BJ (cell line): ENCODE measurements around the gene WWOX. TPM values are rescaled to one million over a fixed set of nuclear protein-coding genes. Genes with fewer than 3 reads are reported as not detected.

ENCODE experiments used
- CTCF ChIA-PET: fragments of 350-600 bp; formaldehyde crosslinking; extraction: SDS; loops from one replicate; lab custom pipeline; 2021; ENCODE audit warnings: antibody characterized with exemption, inconsistent platforms; lab: Yijun Ruan, JAX
- POLR2A ChIA-PET: fragments of 300-600 bp; sonication (Branson Sonifier 250); formaldehyde crosslinking; extraction: SDS; loops from one replicate; lab custom pipeline; 2021; ENCODE audit warnings: antibody characterized with exemption; lab: Charles Lee
- DNase-seq: peaks from one replicate; pipeline ENCODE4 v3.0.0-alpha.2; 2011; ENCODE audit warnings: low read depth
- H3K27me3 ChIP-seq: 2 replicates; pipeline ENCODE4 v1.6.0; 2011; ENCODE audit warnings: low read length; ENCODE audit not compliant: control insufficient read depth, insufficient read depth
- H3K36me3 ChIP-seq: 2 replicates; pipeline ENCODE4 v1.5.1; 2011; ENCODE audit warnings: low read length; ENCODE audit not compliant: control insufficient read depth, insufficient read depth
- H3K4me3 ChIP-seq: 2 replicates; pipeline ENCODE4 v1.5.1; 2011; ENCODE audit warnings: low read depth, mild to moderate bottlenecking, control low read depth, low read length
- CTCF ChIP-seq: IDR thresholded peaks from 2 replicates; pipeline ENCODE4 v1.5.1; 2011; ENCODE audit warnings: low read depth, mild to moderate bottlenecking, control low read depth, inconsistent platforms, low read length, moderate library complexity; ENCODE audit not compliant: insufficient read depth
- polyA plus RNA-seq: library from polyadenylated mRNA; depleted of rRNA; stranded (reverse); fragments of >200 nt; gene quantifications from 2 replicates; pipeline ENCODE4 v1.2.3, GENCODE V29; 2011

WWOX gene
- polyA plus RNA-seq, 1 experiment, result 3.1 TPM

DNA sequence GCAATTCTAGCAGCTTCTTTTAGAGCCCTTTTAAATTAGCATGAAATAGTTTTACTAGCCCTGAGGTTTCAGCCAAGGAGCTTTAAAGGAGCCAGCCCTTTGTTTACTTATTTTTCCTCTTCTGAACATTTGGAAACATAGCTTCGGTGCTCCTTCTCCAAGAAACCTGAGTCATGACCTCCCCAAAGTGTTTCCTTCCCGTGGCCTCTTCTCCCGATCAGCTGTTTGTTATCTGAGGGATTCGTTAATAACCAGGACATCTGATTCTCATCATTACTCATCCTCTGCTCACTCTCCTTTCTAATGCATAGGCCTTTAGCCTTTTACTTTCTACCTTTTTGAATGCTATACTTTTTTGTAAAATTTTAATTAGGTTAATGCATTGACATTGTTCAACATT is 204.5 kb downstream of the WWOX start:
- H3K27me3 ChIP-seq, result no peaks in the 10 kb centered on the region
- TF ChIP-seq CTCF, result no peak
- POLR2A ChIA-PET, result no interaction called here
- H3K36me3 ChIP-seq, result no peaks in the 10 kb centered on the region
- no peak for DNase-seq
- CTCF ChIA-PET, result no interaction called here
- H3K4me3 ChIP-seq, result no peak overlapping the region

DNA sequence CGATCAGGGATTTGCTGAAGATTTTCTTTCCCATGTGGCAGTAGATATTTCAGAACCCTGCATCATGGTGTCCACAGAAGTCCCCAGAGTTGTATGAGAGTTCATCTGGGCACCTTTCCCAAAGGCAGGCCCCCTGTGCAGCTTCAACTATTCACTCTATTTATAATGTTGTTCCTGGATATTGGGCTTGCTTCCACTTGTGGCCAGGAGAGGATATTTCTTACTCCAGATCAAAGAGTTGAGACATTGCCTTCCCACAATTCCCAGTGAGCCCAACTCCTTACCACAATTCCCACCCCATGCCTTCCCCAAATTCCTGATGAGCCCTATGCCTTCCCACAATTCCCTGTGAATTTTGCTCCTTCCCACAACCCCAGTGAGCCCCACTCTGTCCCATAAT is 206.9 kb downstream of the WWOX start:
- ChIA-PET CTCF (no interaction called here), POLR2A (no interaction called here)

DNA sequence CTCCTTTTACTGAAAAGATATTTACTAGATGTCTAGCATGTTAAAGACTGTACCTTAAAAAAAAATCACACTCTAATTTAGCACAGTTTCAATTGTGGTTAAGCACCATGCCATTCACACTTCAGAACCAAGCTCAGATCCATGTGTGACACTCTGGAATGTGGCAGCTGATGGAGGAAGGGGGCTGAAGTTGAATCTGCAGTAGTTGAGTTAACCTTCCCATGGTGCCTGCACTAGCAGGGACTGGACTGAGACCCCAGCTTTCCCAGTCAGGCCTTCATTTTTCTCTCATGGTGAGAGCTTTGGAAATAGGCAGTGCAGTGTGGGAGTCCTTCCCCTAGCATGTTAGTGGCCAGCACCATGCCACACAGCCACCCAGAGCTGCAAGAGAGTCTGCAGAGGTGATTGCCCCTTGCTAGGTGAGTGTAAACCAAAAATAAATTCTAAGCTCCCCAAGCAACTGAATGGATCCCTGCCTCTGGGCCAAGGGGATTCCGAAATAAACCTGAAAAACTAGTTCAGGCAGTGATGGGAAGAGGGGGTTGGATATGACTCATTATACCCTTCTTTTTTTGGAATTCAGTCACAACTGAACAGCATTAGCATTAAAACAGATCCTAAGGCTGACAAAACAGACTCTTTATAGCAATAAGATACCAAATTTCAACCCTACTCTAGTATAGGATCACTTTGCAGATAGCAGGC is 208.5 kb downstream of the WWOX start:
- Histone ChIP-seq H3K36me3 (no peaks in the 10 kb centered on the region), H3K27me3 (no peaks in the 10 kb centered on the region), H3K4me3 (no peak overlapping the region)
- ChIA-PET CTCF (no interaction called here), POLR2A (no interaction called here)
- TF ChIP-seq CTCF, result no peak
- no peak for DNase-seq

More for the DNA sequence above, 206.9 kb downstream of the WWOX start:
- no peak for DNase-seq
- H3K27me3 ChIP-seq, result no peaks in the 10 kb centered on the region
- H3K4me3 ChIP-seq, result no peak overlapping the region
- TF ChIP-seq CTCF, result no peak
- H3K36me3 ChIP-seq, result no peaks in the 10 kb centered on the region

- H3K36me3 ChIP-seq, result no peaks in the 10 kb centered on the region
- POLR2A ChIA-PET, result no interaction called here
- CTCF ChIA-PET, result no interaction called here
- no peaks in the 10 kb centered on the region for H3K27me3 ChIP-seq
- no peak for DNase-seq
- no peak overlapping the region for H3K4me3 ChIP-seq
- no peak for TF ChIP-seq CTCF
These were observed 210.3 kb downstream of the WWOX start for GRCh38 chr16:78309763-78310162.

- CTCF ChIA-PET, result no interaction called here
- no peak overlapping the region for H3K4me3 ChIP-seq
These were observed 210.7 kb downstream of the WWOX start for GRCh38 chr16:78310196-78310595.

More at GRCh38 chr16:78310196-78310595, 210.7 kb downstream of the WWOX start:
- POLR2A ChIA-PET, result no interaction called here
- H3K36me3 ChIP-seq, result no peaks in the 10 kb centered on the region
- DNase-seq, result no peak
- no peaks in the 10 kb centered on the region for H3K27me3 ChIP-seq
- no peak for TF ChIP-seq CTCF
